Hindlimb muscle (tissue), 1 donor: ENCODE measurements around the gene MRPL53. TPM values are rescaled to one million over a fixed set of nuclear protein-coding genes. Genes with fewer than 3 reads are reported as not detected.

ENCODE experiments used
- DNase-seq: peaks from one replicate; pipeline ENCODE4 v3.0.0-alpha.2; 2013
- polyA plus RNA-seq: library from polyadenylated mRNA; unstranded; fragments of 120-200 nt; gene quantifications from one replicate; pipeline ENCODE4 v1.2.1, GENCODE V29; 2013; ENCODE audit not compliant: insufficient read length

MRPL53 gene
- polyA plus RNA-seq, result 93.4 TPM

GRCh38 chr2:74472086-74472944 lies at the start of gene MRPL53:
MRPL53 (minus strand) TSS chr2:74472680; CDS start chr2:74472660, 20 bp downstream.
- DNase-seq, result peak; percentile 97

GRCh38 chr2:74516650-74517049 lies 44.2 kb upstream of the MRPL53 start:
- no peak for DNase-seq

DNA sequence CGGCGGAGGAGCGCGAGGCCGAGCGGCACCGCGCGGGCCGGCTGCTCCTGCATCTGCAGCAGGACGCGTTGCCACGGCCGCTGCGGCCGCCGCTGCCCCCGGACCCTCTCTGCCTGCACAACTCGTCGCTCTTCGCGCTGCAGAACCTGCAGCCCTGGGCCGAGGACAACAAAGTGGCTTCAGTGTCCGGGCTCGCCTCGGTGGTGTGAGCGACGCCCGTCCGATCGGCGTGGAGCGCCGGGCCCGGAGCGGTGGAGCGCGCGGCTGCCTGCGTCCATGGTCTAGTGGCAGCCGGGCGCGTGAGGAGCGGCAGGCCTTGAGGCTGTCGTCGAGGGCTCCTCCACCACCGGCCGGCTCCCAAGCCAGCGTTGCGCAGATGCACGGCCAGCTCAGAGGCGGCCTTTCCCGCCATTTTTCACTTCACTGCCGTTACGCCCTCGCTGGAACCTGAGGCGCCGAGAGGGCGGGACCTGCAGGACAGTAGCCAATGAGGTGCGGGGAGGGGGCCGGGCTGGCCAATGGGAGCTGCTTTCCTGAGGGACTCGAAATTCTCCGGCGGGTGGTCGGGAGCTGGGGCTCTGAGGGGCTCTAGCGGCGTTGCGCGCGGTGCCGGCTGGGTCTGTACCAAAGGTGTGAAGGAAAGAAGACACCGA lies 43.6 kb upstream of the MRPL53 start:
- DNase-seq, result peak; percentile 56

- DNase-seq, result no peak
Measured at GRCh38 chr2:74515271-74515980, 42.9 kb upstream of the MRPL53 start.

DNA sequence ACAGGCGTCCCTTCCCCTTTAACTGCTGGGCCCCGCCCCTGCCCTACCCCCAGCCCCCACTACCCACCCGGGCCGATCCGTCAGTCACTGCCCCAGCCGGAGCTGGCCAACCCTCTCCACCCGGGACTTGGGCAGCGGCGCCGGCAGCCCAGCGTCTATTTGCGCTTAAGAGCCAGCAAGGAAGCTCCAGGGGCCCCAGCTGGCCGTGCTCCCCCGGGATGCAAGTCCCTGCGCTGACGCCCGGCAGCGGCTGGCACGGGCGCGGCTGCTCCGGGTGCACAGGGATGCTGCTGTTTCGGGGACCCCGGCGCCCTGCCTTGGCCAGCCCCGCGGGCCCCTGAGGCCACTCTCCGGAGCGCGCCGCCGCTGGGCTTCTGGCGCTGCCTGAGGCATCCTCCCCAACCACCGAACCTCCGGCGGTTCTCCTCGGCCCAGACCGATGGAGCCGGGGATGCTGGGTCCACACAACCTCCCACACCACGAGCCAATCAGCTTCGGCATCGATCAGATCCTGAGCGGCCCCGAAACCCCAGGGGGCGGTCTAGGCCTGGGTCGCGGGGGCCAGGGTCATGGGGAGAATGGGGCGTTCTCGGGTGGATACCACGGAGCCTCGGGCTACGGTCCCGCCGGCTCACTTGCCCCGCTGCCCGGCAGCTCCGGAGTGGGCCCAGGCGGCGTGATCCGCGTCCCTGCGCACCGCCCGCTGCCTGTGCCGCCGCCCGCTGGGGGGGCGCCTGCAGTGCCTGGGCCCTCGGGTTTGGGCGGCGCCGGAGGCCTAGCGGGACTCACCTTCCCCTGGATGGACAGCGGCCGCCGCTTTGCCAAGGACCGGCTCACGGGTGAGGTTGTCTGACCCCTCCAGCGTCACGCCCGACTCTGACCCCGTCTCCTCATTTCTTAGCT lies 42.1 kb upstream of the MRPL53 start, which contains the start of gene TLX2:
Gene TLX2 (plus strand): TSS at position 83 of the 903 bp plus-strand sequence. CDS start 357 bp downstream, at position 440.
- no peak for DNase-seq

DNA sequence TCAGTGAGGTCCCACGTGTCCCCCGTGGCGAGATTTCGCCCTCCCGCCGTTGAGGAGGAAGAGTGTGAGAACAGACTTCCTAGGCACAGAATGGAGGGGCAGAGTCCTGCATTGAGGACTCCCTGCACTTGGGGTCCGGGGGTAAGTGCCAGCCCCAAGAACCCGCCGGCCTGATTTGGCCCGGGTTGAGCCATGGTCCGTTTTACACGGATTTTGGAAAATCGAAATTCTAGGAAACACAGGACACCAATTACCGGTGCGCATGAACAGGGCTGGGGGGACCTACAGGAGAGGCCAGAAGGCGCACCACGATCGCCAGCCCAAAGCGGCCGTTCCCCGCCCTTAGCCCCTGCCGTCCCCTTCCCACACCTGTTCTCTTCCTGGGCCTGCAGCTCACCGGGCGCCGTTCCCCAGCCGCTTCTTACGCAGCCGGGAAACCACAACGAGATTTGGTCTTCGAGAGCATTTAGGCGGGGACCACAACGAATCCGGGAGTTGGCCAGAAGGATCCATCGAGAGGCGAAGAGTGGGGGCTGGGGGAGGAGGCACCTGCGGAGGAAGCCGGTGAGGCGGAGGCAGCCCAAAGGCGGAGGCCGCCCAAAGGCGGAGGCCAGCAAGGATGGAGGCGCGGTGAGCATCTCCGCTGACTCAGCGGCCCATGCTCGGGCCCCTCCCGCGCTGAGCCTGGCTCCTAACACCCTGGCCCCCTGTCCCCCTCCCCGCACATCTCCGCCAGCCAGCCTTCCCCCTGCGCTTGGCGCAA lies 41.3 kb upstream of the MRPL53 start:
- no peak for DNase-seq

- DNase-seq, result no peak
Measured at GRCh38 chr2:74512744-74513604, 40.5 kb upstream of the MRPL53 start.

GRCh38 chr2:74511104-74511989 lies 38.9 kb upstream of the MRPL53 start:
- DNase-seq, result no peak

DNA sequence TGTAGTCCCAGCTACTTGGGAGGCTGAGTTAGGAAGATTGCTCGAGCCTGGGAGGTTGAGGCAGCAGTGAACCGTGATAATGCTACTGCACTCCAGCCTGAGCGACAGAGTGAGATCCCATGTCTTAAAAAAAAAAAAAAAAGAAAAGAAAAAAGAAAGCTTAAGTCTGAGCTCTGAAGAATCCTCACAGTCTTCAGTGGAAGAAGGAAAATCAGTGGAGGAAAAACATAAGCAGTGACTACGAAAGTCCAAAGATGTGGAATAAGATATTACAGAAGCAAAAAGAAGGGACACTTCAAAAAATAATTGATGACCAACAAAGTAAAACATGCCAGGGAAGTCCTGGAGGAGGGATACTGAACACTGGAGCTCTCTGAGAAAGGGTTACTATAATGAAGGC lies 37.8 kb upstream of the MRPL53 start:
- no peak for DNase-seq

DNA sequence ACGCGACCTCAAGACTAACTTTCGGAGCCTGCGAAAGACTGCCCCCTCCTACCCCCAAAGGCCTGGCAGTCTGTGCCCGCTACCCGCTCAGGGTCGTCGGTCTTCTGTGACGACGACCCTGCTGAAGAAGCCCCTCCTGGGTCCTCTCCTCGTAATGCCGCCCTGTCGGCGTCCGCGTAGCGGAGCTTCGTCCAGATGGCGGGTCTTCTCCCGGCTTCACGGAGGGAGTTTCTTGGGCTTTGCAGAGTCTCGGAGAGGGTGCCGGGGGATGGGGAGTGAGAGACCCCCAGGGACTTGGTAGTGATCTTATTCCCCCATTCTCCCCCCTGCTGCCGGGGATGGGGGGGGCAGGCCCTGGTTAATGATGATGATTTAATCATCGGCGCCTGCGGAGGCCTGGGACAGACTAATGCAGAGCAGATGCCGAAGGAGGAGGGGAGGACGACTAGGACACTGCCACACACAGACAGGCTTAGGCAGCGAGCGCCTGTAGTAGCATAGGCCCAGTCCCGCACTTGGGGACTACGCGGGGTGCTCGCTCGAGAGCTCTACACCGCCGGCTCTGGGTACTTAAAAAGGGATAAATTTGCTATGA lies 35.5 kb upstream of the MRPL53 start:
- DNase-seq, result no peak

DNA sequence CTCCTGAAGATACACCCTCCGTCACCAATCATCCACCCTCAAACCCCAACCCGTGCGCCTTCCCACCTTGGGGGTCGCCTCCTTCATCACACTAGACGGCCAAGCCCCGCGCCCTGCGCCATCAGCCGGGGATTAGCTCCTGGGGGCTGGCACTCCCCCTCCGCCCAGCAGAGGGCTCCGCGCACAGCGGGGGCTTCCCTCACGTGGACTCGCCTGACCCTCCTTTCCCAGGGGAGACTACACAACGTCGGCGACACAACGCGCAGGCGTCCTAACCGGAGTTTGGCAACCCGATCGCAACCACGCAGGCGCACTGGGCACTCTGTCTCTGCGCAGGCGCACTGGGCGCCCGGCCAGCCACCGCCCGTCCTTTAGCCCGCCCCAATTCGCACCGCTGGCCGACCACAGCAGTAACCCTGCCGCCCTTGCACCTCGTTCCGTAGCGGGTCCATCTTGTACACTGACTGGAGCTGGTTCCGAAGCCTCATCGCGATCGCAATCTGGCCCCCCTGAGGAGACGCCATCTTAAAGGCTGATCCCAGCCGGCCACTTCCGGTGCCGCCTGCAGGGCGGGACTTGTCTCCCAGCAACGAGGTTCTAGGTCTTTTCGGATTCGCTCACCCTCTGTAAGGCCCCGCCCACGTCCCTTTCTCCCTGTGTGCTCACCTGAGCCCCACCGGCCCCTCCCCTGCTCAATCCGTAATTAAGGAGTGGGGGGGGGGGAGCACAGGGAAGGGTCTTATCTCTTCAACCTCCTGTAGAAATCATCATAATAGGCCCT lies 34.9 kb upstream of the MRPL53 start, which contains the start of gene PCGF1:
Gene PCGF1 (minus strand): TSS at position 551 of the 781 bp plus-strand sequence. CDS start 27 bp downstream, at position 524.
- DNase-seq, result peak; percentile 100

DNA sequence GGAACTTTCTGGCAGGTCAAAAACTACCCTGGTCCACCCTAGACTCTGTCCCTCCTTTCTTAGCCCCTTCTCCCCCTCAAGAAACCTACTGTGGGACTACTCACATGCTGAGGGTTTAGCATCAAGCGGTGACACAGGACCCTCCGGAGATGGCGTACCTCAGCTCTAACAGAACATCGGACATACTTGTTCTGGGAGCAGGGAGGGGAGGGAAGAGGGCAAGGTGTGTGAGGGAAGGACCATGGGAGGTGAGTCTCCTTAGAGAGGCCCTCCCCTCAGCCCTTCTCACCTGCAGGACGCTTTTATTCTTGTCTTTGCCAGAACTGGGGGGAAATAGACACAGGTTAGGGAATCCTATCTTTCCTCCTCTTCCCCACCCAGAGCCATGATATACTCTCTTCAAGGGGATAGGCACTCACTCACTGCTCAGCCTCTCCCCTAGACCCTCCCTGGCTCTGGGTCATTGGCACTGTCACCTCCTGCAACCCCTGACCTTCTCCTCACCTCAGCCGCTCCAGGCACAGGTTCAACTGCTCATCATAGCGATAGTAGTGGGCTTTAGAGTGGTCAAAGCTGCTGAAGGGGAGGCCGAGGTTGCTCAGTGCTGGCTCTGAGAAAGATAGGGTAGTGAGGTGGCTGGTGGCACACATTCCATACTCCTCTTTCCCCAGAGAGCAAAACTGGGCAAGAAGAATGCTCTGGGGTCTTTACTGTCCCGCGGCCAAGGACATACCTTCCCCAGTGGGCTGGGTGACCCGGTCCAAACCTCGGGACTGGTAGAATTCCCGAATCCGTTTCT lies 33.2 kb upstream of the MRPL53 start:
- DNase-seq, result no peak

DNA sequence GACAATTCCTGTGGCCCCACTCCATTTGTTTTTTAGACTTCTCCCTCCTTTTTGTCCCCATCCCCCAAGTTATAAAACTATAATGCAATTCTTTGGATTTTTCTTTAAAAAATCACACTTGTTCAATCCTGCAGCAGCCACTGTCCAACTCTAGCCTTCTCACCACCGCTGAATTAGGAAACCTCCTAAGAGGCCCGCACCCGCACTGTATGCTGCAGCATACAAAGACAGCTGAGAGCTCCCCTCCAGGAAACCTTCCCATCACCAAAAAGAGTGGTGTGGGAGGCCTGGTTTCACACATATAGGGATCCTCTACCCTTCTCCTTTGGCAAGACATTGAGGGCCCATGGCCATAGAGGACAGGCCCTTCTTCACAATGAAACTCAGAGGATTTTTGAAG lies 32.1 kb upstream of the MRPL53 start:
- no peak for DNase-seq

- no peak for DNase-seq
Measured at GRCh38 chr2:74503506-74504475, 31.3 kb upstream of the MRPL53 start.

- DNase-seq, result peak; percentile 66
Measured at GRCh38 chr2:74502720-74503505, 30.4 kb upstream of the MRPL53 start.
